Suppressor macrophage treated with lipopolysaccharide for 4 hours (primary cell): ENCODE measurements around the gene RAB11FIP4.
A peak's percentile ranks its signal among the peaks of the same experiment; 100 is the strongest.

ENCODE experiments used
- DNase-seq: peaks from one replicate; pipeline ENCODE4 v3.0.0-alpha.2; 2020

The RAB11FIP4 gene

DNA sequence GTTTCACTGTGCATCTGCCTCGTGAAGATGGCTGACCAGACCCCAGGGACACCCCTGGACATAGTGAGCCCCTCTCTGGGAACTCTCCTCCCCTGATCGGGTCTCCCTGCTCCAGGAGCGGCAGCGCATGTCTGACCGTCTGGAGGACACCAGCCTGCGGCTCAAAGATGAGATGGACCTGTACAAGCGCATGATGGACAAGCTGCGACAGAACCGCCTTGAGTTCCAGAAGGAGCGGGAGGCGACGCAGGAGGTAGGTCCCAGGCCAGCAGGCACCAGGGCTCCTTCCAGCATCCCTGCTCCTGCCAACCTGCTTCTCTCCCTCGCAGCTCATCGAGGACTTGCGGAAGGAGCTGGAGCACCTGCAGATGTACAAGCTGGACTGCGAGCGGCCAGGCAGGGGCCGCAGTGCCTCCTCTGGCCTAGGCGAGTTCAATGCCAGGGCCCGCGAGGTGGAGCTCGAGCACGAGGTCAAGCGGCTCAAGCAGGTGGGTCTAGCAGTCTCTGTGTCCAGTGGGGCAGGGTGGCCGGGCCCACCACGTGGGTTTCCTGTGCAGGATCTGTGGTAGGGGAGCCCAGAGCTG is 136.9 kb downstream of the RAB11FIP4 start:
- DNase-seq = no peak

DNA sequence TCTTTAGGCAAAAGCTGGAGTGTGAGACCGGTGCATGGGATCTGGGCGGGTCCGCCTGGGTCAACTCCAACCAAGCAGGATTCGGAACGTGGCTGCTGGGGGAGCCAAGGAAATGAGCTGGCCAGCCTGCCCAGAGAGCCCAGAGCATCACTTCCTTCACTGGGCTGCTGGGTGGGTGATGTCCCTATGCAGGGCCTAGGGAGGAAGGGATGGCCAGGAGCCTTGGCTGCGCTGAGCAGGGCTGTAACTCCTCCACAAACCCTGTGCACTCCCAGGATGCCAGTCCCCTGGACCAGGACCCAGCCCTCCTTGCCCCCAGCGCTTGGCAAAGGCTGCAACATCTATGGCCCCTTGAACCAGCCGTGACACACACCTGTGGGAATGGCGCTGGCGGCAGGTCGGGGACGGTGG is 138.4 kb downstream of the RAB11FIP4 start:
- DNase-seq = no peak

DNA sequence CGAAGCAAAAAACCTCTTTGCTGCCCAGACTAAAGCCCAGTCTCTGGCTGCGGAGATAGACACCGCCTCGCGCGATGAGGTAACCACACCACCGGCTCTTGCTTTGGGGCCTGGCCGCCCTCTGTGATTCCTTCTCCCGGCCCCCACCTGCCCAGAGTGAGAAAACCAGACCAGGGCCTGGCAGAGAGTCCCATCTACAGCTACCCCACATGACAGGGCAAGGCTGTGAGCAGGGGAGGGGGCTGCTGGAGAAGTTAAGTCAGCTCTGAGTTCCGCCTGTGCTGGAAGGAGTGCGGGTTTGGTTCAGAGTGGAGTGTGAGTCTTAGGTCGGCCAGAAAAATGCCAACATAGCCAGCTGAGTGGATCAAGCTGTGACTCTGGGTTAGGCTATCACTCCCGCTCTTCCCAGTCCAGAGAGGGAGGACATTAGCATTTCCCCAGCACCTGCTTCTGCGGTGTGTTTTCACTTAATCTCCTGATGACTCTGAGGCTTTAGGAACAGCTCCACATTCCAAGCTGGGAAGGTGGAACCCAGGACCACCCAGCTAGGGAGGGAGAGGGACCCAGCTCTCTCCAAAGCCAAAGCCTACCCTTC is 139.0 kb downstream of the RAB11FIP4 start:
- no peak for DNase-seq

DNA sequence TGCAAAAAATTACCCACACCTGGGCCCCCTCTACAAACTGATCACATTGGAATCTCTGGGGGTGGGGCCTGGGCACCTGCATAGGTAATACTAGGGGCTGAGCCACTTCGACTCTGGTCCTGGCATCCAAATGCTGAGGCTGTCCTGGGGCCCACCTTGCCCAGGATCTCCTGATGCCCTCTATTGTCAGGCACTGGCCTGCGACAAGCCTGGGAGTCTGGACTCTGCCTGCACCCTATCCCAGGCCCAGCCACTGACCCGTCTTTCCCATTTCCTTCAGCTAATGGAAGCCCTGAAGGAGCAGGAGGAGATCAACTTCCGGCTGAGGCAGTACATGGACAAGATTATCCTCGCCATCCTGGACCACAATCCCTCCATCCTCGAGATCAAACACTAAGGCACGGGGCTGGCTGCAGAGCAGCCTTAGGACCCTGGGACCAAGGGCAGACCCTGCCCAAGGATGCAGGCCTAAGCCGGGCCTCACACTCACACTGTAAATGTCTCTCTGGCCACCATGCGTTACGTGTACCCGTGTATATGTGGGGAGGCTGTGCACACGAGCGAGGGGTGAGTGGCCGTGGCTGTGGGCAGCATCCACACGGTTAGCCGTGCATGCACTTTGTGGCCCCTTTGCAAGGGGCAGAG is 140.0 kb downstream of the RAB11FIP4 start:
- DNase-seq = no peak

DNA sequence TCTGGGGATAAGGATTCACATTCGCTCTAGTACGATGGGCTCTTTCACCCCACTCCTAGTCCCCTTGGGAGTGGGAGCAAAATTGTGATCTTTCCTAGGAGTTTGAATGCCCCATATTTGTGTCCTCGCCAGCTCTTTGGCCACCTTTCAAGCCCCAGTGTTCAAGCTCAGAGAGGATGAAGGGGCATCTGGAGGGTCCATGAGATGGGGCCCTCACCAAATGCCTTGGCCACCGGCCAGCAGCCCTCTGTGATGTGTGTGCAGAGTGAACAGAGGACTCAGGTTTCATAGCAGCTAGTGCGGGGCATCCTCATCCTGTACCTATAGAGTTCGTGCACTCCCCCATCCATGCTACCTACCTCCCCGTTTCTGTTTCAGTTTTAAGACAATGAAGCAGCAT is 140.6 kb downstream of the RAB11FIP4 start:
- no peak for DNase-seq

DNA sequence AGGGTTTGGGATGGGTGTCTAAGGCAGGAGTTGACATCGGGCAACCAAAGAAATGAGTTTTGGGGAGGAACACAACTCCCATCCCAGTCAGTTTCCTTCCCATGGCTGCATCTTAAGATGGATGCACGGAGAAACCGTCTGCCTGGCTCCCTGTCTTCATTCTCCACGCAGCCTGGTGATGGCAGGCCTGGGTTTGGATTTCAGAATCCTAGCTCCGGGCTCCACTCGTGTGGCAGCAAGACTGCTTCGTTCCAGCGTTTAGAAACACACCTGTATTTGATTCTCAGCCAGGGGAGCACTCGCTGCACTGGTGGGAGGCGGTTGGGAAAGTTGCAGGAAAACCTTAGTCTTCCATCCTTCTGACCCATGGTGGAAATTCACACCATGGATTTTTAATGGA is 141.1 kb downstream of the RAB11FIP4 start:
- no peak for DNase-seq

DNA sequence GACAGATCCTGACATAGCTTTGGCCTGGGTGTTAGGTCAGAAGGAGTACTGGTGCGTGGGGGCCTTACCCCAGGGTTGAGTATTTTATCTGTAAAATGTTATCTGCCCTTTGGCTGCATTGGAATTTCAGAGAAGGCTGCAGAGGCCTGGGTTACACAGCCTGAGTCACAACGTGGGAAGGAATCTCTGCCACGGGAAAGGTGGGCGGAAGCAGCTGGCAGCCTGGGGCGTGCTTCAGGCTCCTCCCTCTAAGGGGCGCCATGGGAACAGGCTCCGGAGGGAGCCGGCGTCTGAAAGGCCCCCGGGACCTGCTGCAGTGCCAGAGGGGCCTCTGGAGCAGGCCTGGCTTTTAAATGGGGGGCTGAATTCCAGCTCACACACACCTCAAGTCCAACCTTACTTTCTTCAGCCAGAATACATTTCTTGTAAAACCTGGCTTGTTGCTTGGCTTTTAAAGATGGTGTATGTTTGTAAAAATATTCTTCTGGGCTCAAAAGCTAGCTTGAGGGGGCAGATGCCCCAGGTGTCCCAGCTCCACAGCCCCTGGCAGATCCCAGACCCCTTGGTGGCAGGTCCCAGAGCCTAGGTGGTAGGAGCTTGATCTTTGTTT is 142.2 kb downstream of the RAB11FIP4 start:
- peak; percentile 72 for DNase-seq

DNA sequence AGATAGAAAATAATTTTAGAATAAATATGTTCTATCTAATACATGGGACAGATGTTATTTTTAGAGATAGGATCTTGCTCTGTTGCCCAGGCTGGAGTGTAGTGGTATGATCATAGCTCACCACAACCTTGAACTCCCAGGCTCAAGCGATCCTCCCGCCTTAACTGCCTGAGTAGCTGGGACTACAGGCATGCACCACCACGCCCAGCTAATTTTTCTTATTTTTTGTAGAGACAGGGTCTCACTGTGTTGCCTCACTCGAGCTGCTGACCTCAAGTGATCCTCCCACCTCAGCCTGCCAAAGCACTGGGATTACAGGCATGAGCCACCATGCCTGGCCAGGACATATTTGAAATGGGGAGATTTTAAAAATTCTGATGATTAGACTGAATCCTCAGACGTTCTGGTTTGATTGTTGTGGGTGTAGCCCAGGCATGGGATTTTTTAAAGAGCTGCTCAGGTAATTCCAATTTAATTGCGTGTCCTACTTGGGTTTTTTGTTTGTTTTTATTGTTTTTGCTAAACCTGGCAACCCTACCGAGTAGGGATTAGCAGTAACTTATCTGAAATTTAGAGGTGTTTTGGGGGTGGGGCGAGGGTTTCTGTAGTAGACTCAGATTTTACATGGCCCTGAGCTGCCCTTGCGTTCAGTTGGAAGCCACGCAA is 142.9 kb downstream of the RAB11FIP4 start:
- no peak for DNase-seq

DNA sequence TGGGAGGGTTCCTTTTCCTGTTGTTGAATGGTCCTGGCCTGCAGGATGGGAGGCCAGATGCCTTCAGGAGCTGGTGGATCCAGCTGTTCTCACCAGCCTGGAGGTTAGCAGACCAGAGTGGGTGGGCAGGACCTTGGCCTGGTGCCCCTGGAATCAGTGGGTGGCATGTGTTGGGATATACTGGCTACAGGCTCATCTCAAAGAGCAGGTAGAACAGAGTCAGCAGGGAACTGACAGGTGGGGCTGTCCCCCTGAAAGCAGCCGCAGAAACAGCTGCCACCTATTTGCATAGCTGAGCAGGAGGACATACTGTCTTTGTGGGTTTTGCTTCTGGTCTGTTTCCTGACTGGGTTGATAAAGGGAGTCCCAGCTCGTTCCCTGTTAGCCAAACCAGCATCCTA is 144.1 kb downstream of the RAB11FIP4 start:
- no peak for DNase-seq

DNA sequence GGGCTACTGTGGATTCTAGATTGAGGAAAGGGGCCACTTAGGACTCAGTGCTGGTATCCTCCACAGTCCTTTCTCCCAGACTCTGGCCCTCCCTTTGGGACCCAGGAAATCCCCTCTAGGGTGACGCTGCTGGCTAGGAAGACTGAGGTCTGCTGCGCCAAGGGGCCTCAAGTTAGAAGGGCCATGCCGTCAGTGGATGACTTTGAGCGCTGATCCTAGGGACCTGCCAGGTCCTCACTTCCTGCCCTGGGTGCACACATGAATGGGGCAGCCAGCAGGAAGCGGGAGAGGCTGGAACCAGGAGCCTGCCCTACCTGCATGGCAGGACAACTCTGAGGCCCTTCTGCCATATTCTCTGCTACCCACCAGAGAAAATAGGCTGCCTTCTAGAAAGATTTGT is 145.0 kb downstream of the RAB11FIP4 start:
- DNase-seq = no peak

DNA sequence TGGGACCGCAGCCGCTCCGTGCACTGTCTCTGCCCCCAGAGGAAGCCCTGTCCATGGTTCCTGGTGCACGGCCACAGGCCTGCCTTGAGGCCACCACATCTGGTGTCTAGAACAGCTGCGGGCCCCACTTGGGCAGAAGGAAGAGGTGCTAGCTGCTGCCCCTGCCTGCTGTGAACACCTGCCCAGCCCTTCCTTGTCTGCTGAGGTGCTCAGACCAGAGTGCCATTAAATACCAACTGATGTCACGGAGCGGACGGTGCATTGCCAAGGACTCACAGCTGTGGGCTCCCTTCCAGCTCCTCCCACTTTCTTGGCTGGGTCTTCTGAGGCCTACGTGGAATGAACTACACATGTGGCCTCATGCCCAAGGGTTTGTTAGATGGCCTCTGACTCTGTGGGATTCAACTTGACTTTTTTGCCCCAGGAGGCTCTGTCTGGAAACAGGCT is 146.1 kb downstream of the RAB11FIP4 start:
- no peak for DNase-seq

DNA sequence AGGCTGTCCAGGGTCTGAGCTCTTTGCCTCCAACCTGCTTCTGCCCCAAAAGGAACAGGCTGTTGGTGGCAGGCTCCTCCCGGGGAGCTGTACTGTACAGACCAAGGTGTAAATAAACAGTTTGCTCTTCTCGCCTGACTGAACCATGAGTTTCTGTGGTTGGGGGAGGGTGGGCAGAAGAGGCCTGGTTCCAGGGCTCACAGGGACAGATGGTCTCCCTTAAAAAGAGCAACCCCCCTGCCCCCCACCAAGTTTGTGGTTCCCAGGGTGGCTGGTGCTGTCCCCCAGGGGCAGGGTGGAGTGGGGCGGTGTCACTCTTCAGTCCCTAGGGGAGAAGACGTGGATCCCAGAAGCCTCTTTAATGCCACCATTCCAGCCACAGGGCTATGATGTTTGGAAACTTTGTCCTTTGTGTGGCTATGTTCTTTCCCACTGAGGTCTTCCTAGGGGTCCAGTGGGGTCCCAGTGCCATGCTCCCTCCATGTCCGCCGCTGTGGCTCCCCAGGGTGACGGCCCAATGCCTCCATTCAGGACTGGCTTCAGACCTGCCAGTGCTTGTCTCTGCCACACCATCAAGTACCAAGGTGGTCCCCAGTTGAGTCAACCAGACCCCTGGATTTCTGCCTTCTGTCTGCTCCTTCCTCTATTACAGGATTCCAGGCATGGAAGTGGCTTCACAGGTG is 146.7 kb downstream of the RAB11FIP4 start:
- no peak for DNase-seq

DNA sequence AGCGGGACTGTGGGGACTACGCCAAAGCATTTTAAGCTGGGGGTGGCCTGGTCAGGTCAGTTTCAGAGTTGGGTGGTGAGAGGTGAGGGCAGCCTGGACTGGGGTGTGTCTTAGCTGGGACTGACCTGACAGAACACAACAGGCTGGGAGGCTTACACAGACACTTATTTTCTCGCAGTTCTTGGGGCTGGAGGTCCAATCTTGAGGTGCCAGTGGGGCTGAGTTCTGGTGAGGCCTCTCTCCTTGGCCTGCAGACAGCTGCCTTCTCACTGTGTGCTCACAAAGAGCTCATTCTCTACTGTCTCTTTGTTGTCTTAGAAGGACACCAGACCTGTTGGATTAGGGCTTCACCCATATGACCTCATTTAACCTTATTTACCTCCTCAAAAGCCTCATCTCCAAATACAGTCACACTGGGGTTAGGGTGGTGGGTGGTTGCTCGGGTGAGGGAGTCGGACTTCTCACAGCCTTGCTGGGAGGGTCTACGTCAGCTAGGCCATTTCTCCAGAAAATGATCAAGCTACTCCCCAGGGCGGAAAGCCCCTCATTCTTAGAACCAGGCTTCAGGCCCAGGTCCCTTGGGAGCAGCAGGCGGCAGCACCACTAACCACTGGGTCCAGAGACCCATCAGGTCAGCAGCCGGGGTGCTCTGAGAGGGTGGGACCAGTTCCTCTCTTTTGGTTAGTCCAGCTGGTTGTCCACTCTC is 149.3 kb downstream of the RAB11FIP4 start:
- no peak for DNase-seq

DNA sequence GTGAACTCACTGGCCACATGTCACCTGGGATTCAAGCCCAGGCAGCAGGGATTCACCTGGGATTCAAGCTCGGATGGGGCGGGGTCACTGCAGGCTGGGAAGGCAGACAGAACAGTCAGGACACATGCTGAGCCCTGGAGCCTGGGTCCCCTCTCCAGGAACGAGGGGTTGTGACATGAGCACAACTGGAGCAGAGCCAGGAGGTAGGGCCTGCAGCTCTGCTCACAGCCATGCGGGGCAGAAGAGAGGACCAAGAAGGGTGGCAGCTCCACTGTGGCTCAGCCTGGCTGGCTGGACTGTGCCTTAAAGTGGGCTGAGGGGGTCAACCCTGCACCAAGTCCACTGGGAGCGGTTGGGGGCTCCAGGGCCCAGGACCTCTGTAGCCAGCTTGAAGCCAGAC is 150.1 kb downstream of the RAB11FIP4 start:
- no peak for DNase-seq

DNA sequence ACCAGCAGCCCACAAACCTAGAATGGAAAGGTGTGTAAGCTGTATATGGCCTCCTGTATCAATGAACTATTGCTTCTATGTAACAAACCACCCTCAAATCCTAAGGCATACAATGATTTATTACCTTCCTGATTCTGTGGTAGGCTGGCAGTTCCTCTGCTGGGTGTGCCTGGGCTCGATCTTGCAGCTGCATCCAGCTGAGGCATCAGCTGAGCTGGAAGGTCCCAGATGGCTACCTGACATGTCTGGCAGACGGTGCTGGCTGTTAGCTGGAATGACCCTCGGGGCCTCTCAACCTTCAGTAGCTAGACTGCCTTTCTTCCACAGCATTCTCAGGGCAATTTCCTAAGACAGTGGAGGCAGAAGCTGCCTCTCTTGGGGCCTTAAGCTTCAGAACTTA is 152.7 kb downstream of the RAB11FIP4 start:
- DNase-seq = no peak

DNA sequence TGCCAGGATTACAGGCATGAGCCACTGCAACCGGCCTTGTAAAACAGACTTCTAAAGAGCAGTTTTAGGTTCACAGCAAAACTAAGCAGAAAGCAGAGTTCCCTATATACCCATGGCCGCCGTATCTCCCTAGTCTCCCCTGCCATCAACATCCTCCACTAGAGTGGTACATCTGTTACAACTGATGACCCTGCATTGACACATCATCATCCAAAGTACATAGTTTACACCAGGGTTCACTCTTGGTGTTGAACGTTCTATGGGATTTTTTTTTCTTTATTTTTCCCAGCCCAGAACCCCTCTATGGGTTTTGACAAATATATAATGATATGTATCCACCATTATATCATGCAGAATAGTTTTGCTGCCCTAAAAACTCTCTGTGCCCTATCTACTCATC is 155.2 kb downstream of the RAB11FIP4 start:
- DNase-seq = no peak

DNA sequence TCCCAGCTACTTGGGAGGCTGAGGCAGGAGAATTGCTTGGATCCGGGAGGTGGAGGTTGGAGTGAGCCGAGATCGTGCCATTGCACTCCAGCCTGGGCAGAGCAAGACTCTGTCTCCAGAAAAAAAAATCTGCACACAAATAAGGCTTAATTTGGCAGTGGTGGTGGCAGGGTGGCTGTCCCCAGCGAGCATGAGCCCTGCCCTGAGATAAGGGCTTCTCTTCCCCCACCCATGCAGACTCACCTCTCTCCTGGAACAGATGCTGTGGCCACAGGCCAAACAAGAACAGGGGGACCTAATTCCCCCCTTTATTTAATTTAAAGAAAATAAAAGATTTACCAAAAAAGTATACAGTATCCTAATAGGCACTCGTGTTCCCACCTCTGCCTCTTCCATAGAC is 157.2 kb downstream of the RAB11FIP4 start:
- DNase-seq = no peak

DNA sequence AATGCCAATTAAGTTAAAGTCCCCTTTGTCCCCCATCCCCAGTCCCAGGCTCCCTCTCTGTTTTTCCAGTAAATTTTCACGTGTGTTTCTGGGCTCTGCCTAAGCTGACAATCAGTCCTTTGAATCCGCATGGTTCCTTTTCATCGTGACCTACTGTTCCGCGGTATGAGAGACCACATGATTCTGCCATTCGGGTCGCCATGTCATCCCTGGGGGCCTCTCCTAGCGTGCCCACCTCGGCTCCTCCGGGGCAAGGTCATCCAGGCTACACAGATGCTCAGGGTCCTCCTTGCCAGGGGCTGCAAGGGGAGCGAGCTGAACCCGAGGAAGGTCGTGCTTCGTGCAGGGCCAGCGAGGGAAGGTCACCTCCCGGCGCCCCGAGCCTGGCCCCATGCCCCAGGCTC is 157.6 kb downstream of the RAB11FIP4 start:
- no peak for DNase-seq

DNA sequence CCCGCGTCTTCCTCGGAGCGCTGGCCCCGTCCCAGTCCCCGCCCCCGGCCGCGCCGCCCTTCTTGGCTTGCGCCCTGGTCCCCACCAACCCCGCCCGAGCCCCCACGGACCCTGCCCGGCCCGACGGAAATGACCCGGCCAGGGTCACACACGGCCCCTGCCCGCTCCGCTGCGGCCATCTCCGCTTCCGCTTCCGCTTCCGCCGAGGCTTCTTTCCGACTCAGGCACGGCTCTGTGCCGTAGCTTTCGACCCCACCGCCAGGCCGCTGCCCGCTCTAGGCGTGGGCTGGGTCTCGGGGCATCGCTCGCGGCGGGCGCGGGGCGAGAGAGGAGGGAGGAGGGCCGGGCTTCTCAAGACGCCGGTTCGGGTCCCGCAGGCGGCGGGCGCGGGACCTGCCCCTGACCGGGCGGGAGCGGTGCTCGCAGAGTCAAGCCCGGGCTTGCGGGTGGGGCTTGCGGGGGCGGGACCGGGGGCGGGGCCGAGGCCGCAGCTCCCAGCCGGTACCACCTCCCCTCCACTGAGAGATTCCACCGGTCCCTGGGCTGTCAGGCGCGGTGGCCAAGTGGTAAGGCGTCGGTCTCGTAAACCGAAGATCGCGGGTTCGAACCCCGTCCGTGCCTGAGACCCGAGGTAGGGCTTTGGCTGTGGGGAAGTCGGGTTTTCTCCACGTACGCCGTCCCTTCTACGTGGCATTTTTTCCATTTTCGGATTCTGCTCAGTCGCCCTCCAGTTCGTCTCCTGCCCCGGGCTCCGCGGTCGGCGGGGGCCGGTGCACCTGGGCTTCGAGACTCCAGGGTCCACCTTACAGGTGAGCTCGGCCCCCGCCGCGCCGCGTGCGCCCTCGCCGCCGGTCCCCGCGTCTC is 158.3 kb downstream of the RAB11FIP4 start:
- DNase-seq = peak; percentile 94

DNA sequence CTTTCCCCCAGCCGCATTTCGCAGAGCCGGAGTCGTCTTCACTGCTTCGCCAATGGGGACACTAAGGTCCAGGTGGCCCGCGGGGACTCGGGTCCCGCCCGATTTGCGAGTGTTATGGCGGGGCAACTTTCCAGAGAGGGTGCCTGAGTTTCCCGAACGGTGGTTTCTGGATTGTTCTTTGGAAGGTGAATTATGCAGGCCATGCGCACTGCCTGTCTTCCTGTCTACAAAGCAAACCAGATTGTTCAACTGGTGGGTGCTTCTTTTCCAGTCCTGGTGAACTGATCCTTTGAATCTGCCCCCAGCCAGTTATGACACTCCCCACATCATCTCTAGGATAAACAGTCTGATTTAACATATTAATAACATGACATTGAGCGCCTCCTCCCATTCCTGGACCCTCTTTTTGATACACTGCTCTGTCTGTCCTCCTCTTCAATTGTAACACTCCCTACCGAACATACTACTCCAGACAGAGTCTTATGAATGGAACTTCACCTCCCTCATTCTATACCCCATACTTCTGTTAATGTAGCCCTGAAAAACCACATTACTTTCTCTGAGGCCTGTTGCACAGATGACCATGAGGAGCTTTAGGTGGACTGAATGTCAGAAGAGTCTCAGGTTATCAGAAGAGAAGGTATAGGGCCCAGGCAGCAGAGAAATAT is 159.0 kb downstream of the RAB11FIP4 start:
- DNase-seq = no peak

DNA sequence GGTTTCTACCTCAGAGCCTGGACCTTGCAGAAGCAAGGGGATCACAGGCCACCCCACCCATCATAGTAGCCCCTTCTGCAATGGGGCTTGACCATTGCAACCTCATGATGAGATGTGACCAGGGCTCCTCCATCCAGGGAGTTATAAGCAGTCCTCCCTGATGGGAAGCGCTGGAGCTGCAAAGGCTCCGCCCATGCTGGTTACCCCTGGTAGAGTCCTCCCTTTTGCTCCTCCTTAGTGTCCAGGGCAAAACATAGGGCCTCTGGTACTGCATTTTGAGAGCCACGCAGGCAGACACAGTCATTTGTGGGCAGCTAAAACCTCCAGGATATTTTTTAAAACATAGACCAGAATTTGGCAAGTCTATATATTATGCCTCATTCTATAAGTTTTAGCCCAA is 161.1 kb downstream of the RAB11FIP4 start:
- no peak for DNase-seq
